Right ventricle myocardium superior (tissue), 1 donor: ENCODE measurements around the gene PAX3. TPM values are rescaled to one million over a fixed set of nuclear protein-coding genes. Genes with fewer than 3 reads are reported as not detected.
A peak's percentile ranks its signal among the peaks of the same experiment; 100 is the strongest.

ENCODE experiments used
- ATAC-seq: fragments of 200-7000 bp; cut with Tn5 transposase; one replicate; pipeline ENCODE4 v1.9.1; 2020; ENCODE audit warnings: mild to moderate bottlenecking; ENCODE audit not compliant: poor library complexity
- DNase-seq: peaks from one replicate; pipeline ENCODE4 v3.0.0-alpha.2; 2020
- intact Hi-C: fragments of 100-400 bp; cut with DNase I; formaldehyde crosslinking; loops from one replicate; pipeline ENCODE4 v1.11.2; 2022
- total RNA-seq: library from RNA; stranded (reverse); fragmentation: NEBNext Ultra II Directional; extraction: Animal tissue kit (Norgen Biotek cat#: 25700); gene quantifications from one replicate; pipeline ENCODE4 v1.2.1, GENCODE V29; 2021
- donor health status: DM: no; HTN: yes; CAD: no; lungs with severe emphysema.

PAX3 gene
- total RNA-seq, 1 donor from 2014 or later, result not detected

- no peak for DNase-seq
- ATAC-seq, result no peak
- intact Hi-C loops, result no loop called here
Observed at GRCh38 chr2:222242532-222242931, 56.3 kb downstream of the PAX3 start.

- DNase-seq, result no peak
- intact Hi-C loops, result no loop called here
- peak; percentile 42 for ATAC-seq
Observed at GRCh38 chr2:222241128-222241870, 57.5 kb downstream of the PAX3 start.

GRCh38 chr2:222240676-222241049 is 58.1 kb downstream of the PAX3 start:
- ATAC-seq (no peak), DNase-seq (no peak)
- intact Hi-C loops, result no loop called here

GRCh38 chr2:222239945-222240675 is 58.7 kb downstream of the PAX3 start:
- ATAC-seq, result peak; percentile 92
- peak; percentile 54 for DNase-seq
- intact Hi-C loops, result no loop called here

GRCh38 chr2:222239091-222239490 is 59.7 kb downstream of the PAX3 start:
- intact Hi-C loops, result no loop called here
- DNase-seq, result no peak
- ATAC-seq, result no peak

- intact Hi-C loops, result no loop called here
- ATAC-seq, result no peak
- no peak for DNase-seq
Observed at GRCh38 chr2:222238072-222238471, 60.7 kb downstream of the PAX3 start.

- intact Hi-C loops, result no loop called here
- no peak for ATAC-seq
- DNase-seq, result no peak
Observed at GRCh38 chr2:222232839-222233238, 66.0 kb downstream of the PAX3 start.

GRCh38 chr2:222232372-222232771 is 66.4 kb downstream of the PAX3 start:
- DNase-seq, result no peak
- intact Hi-C loops, result no loop called here

GRCh38 chr2:222228054-222228453 is 70.7 kb downstream of the PAX3 start:
- intact Hi-C loops, result no loop called here
- DNase-seq, result no peak
- ATAC-seq, result no peak

More at GRCh38 chr2:222232372-222232771, 66.4 kb downstream of the PAX3 start:
- ATAC-seq, result no peak

- ATAC-seq (no peak), DNase-seq (no peak)
- intact Hi-C loops, result no loop called here
Observed at GRCh38 chr2:222218786-222219185, 80.0 kb downstream of the PAX3 start.

- no peak for DNase-seq
- intact Hi-C loops, result no loop called here
- ATAC-seq, result no peak
Observed at GRCh38 chr2:222217712-222218111, 81.1 kb downstream of the PAX3 start.

GRCh38 chr2:222214885-222215284 is 83.9 kb downstream of the PAX3 start:
- DNase-seq (no peak), ATAC-seq (no peak)

GRCh38 chr2:222213049-222213448 is 85.7 kb downstream of the PAX3 start:
- intact Hi-C loops, result no loop called here
- no peak for DNase-seq
- ATAC-seq, result no peak

More at GRCh38 chr2:222214885-222215284, 83.9 kb downstream of the PAX3 start:
- intact Hi-C loops, result no loop called here

- intact Hi-C loops, result no loop called here
- no peak for ATAC-seq
- no peak for DNase-seq
Observed at GRCh38 chr2:222212571-222212970, 86.2 kb downstream of the PAX3 start.

- no peak for DNase-seq
- no peak for ATAC-seq
- intact Hi-C loops, result no loop called here
Observed at GRCh38 chr2:222208010-222208690, 90.6 kb downstream of the PAX3 start.

- DNase-seq (no peak), ATAC-seq (no peak)
- intact Hi-C loops, result no loop called here
Observed at GRCh38 chr2:222205136-222205535, 93.7 kb downstream of the PAX3 start.

GRCh38 chr2:222203041-222203440 is 95.8 kb downstream of the PAX3 start:
- DNase-seq (no peak), ATAC-seq (no peak)
- intact Hi-C loops, result no loop called here

GRCh38 chr2:222196159-222196558 is 102.6 kb downstream of the PAX3 start:
- intact Hi-C loops, result no loop called here
- DNase-seq (no peak), ATAC-seq (no peak)

- intact Hi-C loops, result no loop called here
- no peak for DNase-seq
- ATAC-seq, result no peak
Observed at GRCh38 chr2:222194669-222195068, 104.1 kb downstream of the PAX3 start.
